Right cardiac atrium (tissue), 5 donors: Measurements from ENCODE around the gene MAGI2. TPM values are rescaled to one million over a fixed set of nuclear protein-coding genes. Genes with fewer than 3 reads are reported as not detected.

Experiments used
- ATAC-seq, 2 donors: fragments of 200-7000 bp; cut with Tn5 transposase; one replicate each; pipeline versions ENCODE4 v1.8.0 to v1.9.1; 2020; ENCODE audit warnings: moderate library complexity in 2 of 2, mild to moderate bottlenecking in 1 of 2
- DNase-seq, 3 donors: peaks; one replicate each; pipeline ENCODE4 v3.0.0-alpha.2; 2020
- H3K27ac ChIP-seq: one replicate; pipeline ENCODE4 v1.5.1; 2013; ENCODE audit warnings: mild to moderate bottlenecking, low read length, control low read depth, moderate library complexity
- H3K27me3 ChIP-seq: one replicate; pipeline ENCODE4 v1.6.1; 2013; ENCODE audit not compliant: control insufficient read depth, insufficient read depth
- H3K4me1 ChIP-seq: one replicate; pipeline ENCODE4 v1.6.1; 2013; ENCODE audit warnings: low read length; ENCODE audit not compliant: control insufficient read depth, insufficient read depth
- H3K4me3 ChIP-seq: one replicate; pipeline ENCODE4 v1.5.1; 2013; ENCODE audit warnings: low read length, control low read depth
- H3K9me3 ChIP-seq: one replicate; pipeline ENCODE4 v1.6.1; 2013; ENCODE audit warnings: low read length; ENCODE audit not compliant: control insufficient read depth
- WGBS: extraction: QIAGEN DNeasy Blood & Tissue Kit; methylation state at CpG from one replicate; pipeline ENCODE4 v1.1.7; 2013; 5-methylcytosine and 5-hydroxymethylcytosine counted together
- intact Hi-C, 4 donors: fragments of 100-400 bp; cut with DNase I; formaldehyde crosslinking; loops; one replicate each; pipeline versions ENCODE4 v1.11.0 to v1.14.0; 2022 to 2023
- polyA plus RNA-seq: library from polyadenylated mRNA; stranded (reverse); fragments of 200-250 nt; gene quantifications from one replicate; pipeline ENCODE4 v1.2.3, GENCODE V29; 2013
- total RNA-seq, 4 donors: library from RNA; stranded (reverse); fragmentation: NEBNext Ultra II Directional; extraction: Animal tissue kit (Norgen Biotek cat#: 25700); gene quantifications; one replicate each; pipeline ENCODE4 v1.2.1, GENCODE V29; 2021
- donor health status: healthy with polysubstance abuse.
- donor health status: DM: no; HTN: yes; CAD: no.
- donor health status: DM: no; HTN: no; CAD: no.
- donor health status: DM: no; HTN: yes; CAD: no; lungs with severe emphysema.
- donor health status: DM: yes; HTN: yes; CAD: no.

The MAGI2 gene
- total and polyA plus RNA-seq, 5 donors = 3.2 to 9.9 (median 7.9) TPM

- H3K27me3 ChIP-seq = no peaks in the 10 kb centered on the region
- no peaks in the 10 kb centered on the region for H3K4me1 ChIP-seq
- no peak for DNase-seq
- no peak overlapping the region for H3K4me3 ChIP-seq
- no peak overlapping the region for H3K27ac ChIP-seq
- ATAC-seq = no peak
- H3K9me3 ChIP-seq = no peaks in the 10 kb centered on the region
- WGBS = 81% methylated on average over 5 of the region's 5 CpGs
- intact Hi-C loops = no loop called here
Measured at GRCh38 chr7:79376299-79377025, 77.0 kb downstream of the MAGI2 start.

- no peak for ATAC-seq
- intact Hi-C loops = no loop called here
- 64% methylated on average over 2 of the region's 2 CpGs for WGBS
- H3K27me3 ChIP-seq = no peaks in the 10 kb centered on the region
- H3K4me1 ChIP-seq = no peaks in the 10 kb centered on the region
- no peak overlapping the region for H3K4me3 ChIP-seq
- H3K9me3 ChIP-seq = no peaks in the 10 kb centered on the region
- H3K27ac ChIP-seq = no peak overlapping the region
- no peak for DNase-seq
Measured at GRCh38 chr7:79361214-79361613, 92.3 kb downstream of the MAGI2 start.

- H3K4me1 ChIP-seq = no peaks in the 10 kb centered on the region
- no peaks in the 10 kb centered on the region for H3K9me3 ChIP-seq
- 92% methylated on average over 1 of the region's 1 CpG for WGBS
- no peak overlapping the region for H3K4me3 ChIP-seq
- H3K27me3 ChIP-seq = no peaks in the 10 kb centered on the region
- no peak overlapping the region for H3K27ac ChIP-seq
- DNase-seq (no peak), ATAC-seq (no peak)
- intact Hi-C loops = no loop called here
Measured at GRCh38 chr7:79359827-79360226, 93.6 kb downstream of the MAGI2 start.

GRCh38 chr7:79357101-79357500 is 96.4 kb downstream of the MAGI2 start:
- 51% methylated on average over 1 of the region's 1 CpG for WGBS
- DNase-seq = no peak
- H3K9me3 ChIP-seq = no peaks in the 10 kb centered on the region
- no peak overlapping the region for H3K4me3 ChIP-seq
- H3K4me1 ChIP-seq = no peaks in the 10 kb centered on the region
- no peaks in the 10 kb centered on the region for H3K27me3 ChIP-seq
- ATAC-seq = peak; percentile 44 to 45
- intact Hi-C loops = no loop called here
- no peak overlapping the region for H3K27ac ChIP-seq

GRCh38 chr7:79353720-79354468 is 99.6 kb downstream of the MAGI2 start:
- H3K4me1 ChIP-seq = no peaks in the 10 kb centered on the region
- DNase-seq = peak in 1 of 3 donors; percentile 32
- 94% methylated on average over 2 of the region's 2 CpGs for WGBS
- H3K27me3 ChIP-seq = no peaks in the 10 kb centered on the region
- H3K27ac ChIP-seq = no peak overlapping the region
- H3K4me3 ChIP-seq = no peak overlapping the region
- intact Hi-C loops = no loop called here
- ATAC-seq = no peak
- H3K9me3 ChIP-seq = no peaks in the 10 kb centered on the region

- DNase-seq = no peak
- intact Hi-C loops = no loop called here
Measured at GRCh38 chr7:79352323-79352722, 101.1 kb downstream of the MAGI2 start.

GRCh38 chr7:79347351-79347750 is 106.1 kb downstream of the MAGI2 start:
- H3K27ac ChIP-seq = no peak overlapping the region
- H3K27me3 ChIP-seq = no peaks in the 10 kb centered on the region
- no peak overlapping the region for H3K4me3 ChIP-seq
- no peak for ATAC-seq
- DNase-seq = no peak
- H3K4me1 ChIP-seq = no peaks in the 10 kb centered on the region
- 49% methylated on average over 3 of the region's 3 CpGs for WGBS
- H3K9me3 ChIP-seq = no peaks in the 10 kb centered on the region
- intact Hi-C loops = no loop called here

More at GRCh38 chr7:79352323-79352722, 101.1 kb downstream of the MAGI2 start:
- Histone ChIP-seq H3K9me3 (no peaks in the 10 kb centered on the region), H3K27ac (no peak overlapping the region), H3K4me1 (no peaks in the 10 kb centered on the region), H3K27me3 (no peaks in the 10 kb centered on the region), H3K4me3 (no peak overlapping the region)
- ATAC-seq = peak in 1 of 2 donors; percentile 31

GRCh38 chr7:79341902-79342301 is 111.6 kb downstream of the MAGI2 start:
- Histone ChIP-seq H3K9me3 (no peaks in the 10 kb centered on the region), H3K27ac (no peak overlapping the region), H3K27me3 (no peaks in the 10 kb centered on the region), H3K4me3 (no peak overlapping the region), H3K4me1 (no peaks in the 10 kb centered on the region)
- 96% methylated on average over 5 of the region's 5 CpGs for WGBS
- DNase-seq (no peak), ATAC-seq (no peak)
- intact Hi-C loops = no loop called here

- DNase-seq = no peak
- Histone ChIP-seq H3K27ac (no peak overlapping the region), H3K27me3 (no peaks in the 10 kb centered on the region), H3K4me1 (no peaks in the 10 kb centered on the region), H3K4me3 (no peak overlapping the region), H3K9me3 (no peaks in the 10 kb centered on the region)
- intact Hi-C loops = no loop called here
- no peak for ATAC-seq
Measured at GRCh38 chr7:79340212-79340611, 113.3 kb downstream of the MAGI2 start.

- Histone ChIP-seq H3K4me1 (no peaks in the 10 kb centered on the region), H3K27ac (no peak overlapping the region), H3K4me3 (no peak overlapping the region), H3K27me3 (no peaks in the 10 kb centered on the region), H3K9me3 (no peaks in the 10 kb centered on the region)
- intact Hi-C loops = no loop called here
- DNase-seq (no peak), ATAC-seq (no peak)
- 88% methylated on average over 4 of the region's 4 CpGs for WGBS
Measured at GRCh38 chr7:79339208-79339925, 114.1 kb downstream of the MAGI2 start.

- ATAC-seq (peak in 1 of 2 donors; percentile 23), DNase-seq (no peak)
- WGBS = 44% methylated on average over 5 of the region's 5 CpGs
- no peaks in the 10 kb centered on the region for H3K9me3 ChIP-seq
- H3K4me1 ChIP-seq = no peaks in the 10 kb centered on the region
- intact Hi-C loops = no loop called here
- no peak overlapping the region for H3K4me3 ChIP-seq
- H3K27ac ChIP-seq = no peak overlapping the region
- H3K27me3 ChIP-seq = no peaks in the 10 kb centered on the region
Measured at GRCh38 chr7:79337717-79338116, 115.8 kb downstream of the MAGI2 start.
